Measurements from ENCODE around the gene MUC22.

DNA sequence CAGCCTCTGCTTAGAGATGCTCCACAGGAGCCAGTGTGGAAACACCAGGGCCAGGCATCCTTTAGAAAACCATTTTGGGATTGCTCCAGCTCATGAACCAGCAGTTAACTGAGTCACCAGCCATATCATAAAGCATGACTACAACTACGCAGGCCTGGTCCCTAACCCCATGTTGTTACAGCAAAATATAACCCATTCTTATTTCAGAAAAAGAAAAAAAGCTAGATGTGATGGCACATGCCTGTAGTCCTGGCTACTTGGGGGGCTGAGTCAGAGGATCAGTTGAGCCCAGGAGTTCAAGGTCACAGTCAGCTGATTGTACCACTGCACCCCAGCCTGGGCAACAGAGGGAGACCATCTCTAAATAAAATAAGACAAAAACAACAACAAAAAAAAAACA, 65.3 kb downstream of the MUC22 start:
- TF ChIP-seq PAX5 (IDR thresholded peaks at IDR 0.05; ENCODE audit: insufficient read depth, low read length, severe bottlenecking) (no peak), POLR2A (IDR thresholded peaks at IDR 0.05; ENCODE audit: low read depth, low read length) (no peak), POLR2AphosphoS5 (IDR thresholded peaks at IDR 0.05; ENCODE audit: low read depth, low read length) (no peak), TAF1 (IDR thresholded peaks at IDR 0.05; ENCODE audit: low read depth, low read length) (no peak), SPI1 (IDR thresholded peaks at IDR 0.05; ENCODE audit: low read depth, low read length) (no peak)

Measured in GM12891 (cell line).